Neural crest cell (in vitro differentiated cells): Measurements from ENCODE around the gene NAA38. TPM values are rescaled to one million over a fixed set of nuclear protein-coding genes. Genes with fewer than 3 reads are reported as not detected.

Experiments
- DNase-seq: peaks from one replicate; pipeline ENCODE4 v3.0.0; 2021; ENCODE audit warnings: low read depth, mixed read lengths, low spot score
- H3K27ac Mint-ChIP-seq: one replicate; pipeline ENCODE4 v1.8.0; 2021; ENCODE audit warnings: mild to moderate bottlenecking, mixed read lengths; ENCODE audit not compliant: unreplicated experiment
- H3K27me3 Mint-ChIP-seq: 2 replicates; pipeline ENCODE4 v1.8.0; 2021; ENCODE audit warnings: low read depth, mild to moderate bottlenecking, mixed read lengths
- H3K36me3 Mint-ChIP-seq: 2 replicates; pipeline ENCODE4 v1.8.0; 2021; ENCODE audit warnings: low read depth, mild to moderate bottlenecking, mixed read lengths
- H3K4me1 Mint-ChIP-seq: 2 replicates; pipeline ENCODE4 v1.8.0; 2021; ENCODE audit warnings: mixed read lengths
- H3K4me3 Mint-ChIP-seq: one replicate; pipeline ENCODE4 v1.8.0; 2021; ENCODE audit warnings: mild to moderate bottlenecking, mixed read lengths
- H3K9me3 Mint-ChIP-seq: 2 replicates; pipeline ENCODE4 v1.8.0; 2021; ENCODE audit warnings: mixed read lengths
- total RNA-seq: library from RNA; stranded (reverse); gene quantifications from 2 replicates; pipeline ENCODE4 v1.2.1, GENCODE V29; 2021
- TF ChIP-seq, protein P1 (sequence below): fragments of 200-600 bp; sonication (generic); conservative IDR thresholded peaks from 2 replicates; pipeline ENCODE4 v1.5.0; 2021; ENCODE audit warnings: antibody characterized with exemption, mild to moderate bottlenecking

NAA38 gene
- total RNA-seq, 1 donor from 2014 or later: 83.4 TPM

DNA sequence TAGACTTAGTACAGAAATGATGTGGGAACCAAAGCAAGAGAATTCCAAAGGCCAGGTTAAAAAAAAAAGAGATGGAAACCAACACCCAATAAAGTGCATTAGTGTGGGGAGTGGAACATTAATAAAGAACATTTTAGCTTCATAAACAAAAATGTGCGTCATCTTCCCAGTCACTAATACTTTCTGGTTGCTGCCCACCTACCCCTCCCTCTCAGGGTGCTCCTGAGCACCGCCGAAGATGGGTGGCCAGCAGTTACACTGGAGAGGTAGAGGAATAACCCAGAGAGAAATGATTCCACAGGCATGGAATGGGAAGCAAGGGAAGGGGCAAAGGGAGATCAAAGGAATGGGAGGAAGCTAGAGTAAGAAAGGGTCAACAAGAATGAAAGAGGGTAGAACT is 25.3 kb upstream of the NAA38 start:
- H3K4me1 Mint-ChIP-seq: no peaks in the 10 kb centered on the region
- no peak overlapping the region for H3K27ac Mint-ChIP-seq
- no peak overlapping the region for H3K4me3 Mint-ChIP-seq
- no peaks in the 10 kb centered on the region for H3K27me3 Mint-ChIP-seq
- H3K9me3 Mint-ChIP-seq: no peaks in the 10 kb centered on the region
- no peak for DNase-seq
- TF ChIP-seq, protein P1, sequence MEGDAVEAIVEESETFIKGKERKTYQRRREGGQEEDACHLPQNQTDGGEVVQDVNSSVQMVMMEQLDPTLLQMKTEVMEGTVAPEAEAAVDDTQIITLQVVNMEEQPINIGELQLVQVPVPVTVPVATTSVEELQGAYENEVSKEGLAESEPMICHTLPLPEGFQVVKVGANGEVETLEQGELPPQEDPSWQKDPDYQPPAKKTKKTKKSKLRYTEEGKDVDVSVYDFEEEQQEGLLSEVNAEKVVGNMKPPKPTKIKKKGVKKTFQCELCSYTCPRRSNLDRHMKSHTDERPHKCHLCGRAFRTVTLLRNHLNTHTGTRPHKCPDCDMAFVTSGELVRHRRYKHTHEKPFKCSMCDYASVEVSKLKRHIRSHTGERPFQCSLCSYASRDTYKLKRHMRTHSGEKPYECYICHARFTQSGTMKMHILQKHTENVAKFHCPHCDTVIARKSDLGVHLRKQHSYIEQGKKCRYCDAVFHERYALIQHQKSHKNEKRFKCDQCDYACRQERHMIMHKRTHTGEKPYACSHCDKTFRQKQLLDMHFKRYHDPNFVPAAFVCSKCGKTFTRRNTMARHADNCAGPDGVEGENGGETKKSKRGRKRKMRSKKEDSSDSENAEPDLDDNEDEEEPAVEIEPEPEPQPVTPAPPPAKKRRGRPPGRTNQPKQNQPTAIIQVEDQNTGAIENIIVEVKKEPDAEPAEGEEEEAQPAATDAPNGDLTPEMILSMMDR: no peak
- H3K36me3 Mint-ChIP-seq: no peaks in the 10 kb centered on the region

DNA sequence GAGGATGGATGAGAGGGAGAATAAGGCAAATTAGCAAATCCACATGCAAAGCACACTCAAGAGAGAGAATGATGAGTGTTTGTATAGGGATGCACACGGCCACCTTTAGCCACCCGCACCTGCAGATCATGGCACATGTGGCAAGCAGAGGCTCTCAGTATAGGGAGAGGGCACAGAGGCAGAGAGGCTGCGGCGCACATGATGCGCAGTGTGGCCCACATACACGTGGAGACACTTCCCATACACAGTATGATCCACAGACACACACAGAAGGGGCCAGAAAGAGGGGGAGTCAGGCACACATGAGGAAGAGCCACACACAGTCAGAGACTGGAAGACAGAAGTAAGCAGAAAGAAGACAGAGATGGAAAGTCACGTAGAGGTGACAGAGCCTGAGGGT is 24.7 kb upstream of the NAA38 start:
- Mint-ChIP-seq H3K4me3 (no peak overlapping the region), H3K27me3 (no peaks in the 10 kb centered on the region), H3K4me1 (no peaks in the 10 kb centered on the region), H3K36me3 (no peaks in the 10 kb centered on the region), H3K27ac (no peak overlapping the region), H3K9me3 (no peaks in the 10 kb centered on the region)
- TF ChIP-seq, protein P1: no peak
- no peak for DNase-seq

DNA sequence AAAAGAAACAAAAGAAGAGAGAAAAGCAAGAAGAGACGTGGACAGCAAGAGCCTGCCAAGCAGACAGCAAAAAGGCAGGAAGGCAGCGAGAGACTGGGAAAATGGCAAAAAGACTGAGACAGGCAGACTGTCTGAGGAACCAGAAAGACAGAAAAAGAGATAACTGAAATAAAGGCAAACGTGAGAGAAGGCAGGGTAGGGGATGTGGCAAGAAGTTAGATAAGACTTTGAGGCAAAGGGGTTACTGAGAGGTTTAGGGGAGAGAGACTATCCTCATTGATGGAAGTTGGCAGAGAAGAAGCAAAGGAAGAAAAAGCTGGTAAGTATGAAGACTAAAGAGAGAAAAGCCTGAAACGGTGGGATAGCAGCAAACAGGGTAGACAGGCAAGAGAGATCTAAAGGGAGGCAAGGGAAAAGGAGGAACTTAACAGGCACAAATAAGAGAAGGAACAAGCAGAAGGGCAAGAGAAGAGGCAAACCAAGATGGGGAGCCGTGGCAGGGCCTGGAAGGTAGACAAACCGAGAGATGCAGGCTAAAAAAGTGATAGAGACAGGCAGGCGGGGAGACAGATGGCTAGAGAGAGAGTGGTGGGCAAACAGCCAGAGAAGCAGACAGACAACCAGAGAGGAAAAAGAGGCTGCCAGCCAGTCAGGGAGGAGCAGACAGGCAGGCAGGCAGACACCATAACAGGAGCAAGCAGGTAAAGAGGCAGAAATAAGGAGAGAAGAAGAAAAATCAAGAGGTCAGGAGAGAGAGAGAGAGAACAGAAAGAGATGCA is 24.1 kb upstream of the NAA38 start:
- no peak for DNase-seq
- TF ChIP-seq, protein P1: no peak
- H3K4me3 Mint-ChIP-seq: no peak overlapping the region
- H3K27me3 Mint-ChIP-seq: no peaks in the 10 kb centered on the region
- no peak overlapping the region for H3K27ac Mint-ChIP-seq
- no peaks in the 10 kb centered on the region for H3K4me1 Mint-ChIP-seq
- H3K9me3 Mint-ChIP-seq: no peaks in the 10 kb centered on the region
- peaks cover under 1% of the 10 kb centered on the region for H3K36me3 Mint-ChIP-seq

DNA sequence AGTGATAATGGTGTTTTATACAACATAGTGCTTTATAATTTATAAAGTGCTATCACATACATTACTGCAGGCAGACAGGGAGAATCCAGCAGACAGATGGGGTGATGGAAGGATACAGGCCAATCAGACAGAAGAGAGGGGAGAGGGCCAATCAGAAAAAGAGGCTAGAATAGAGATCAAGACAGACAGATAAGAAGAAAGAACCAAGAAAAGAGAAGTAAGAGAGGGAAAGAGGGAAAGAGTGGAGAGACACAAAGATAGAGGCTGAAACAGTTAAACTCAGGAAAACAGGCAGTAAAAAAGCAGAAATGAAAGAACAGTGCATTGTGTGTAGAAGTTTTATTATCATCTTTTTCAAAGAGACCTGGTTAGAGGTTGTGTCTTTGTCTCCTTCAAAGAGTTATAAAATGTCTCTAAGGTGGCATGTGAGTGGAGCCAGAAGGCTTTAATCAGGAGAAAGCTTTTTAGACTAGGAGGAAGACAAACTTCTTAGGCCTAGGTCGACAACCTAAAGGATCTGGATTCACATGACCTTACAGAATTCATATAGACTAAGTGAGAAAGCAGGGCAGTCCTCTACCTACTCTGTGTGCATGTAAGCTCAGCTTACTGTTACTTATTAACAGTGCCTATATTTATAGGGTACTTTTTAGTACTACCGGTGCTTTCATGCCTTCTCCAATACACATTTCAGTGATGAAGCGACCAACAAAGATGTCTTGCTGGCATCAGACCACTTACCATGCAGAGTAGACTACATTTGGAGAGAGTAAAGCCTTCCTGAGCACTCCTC is 22.9 kb upstream of the NAA38 start:
- H3K9me3 Mint-ChIP-seq: no peaks in the 10 kb centered on the region
- DNase-seq: no peak
- H3K27me3 Mint-ChIP-seq: no peaks in the 10 kb centered on the region
- no peak overlapping the region for H3K4me3 Mint-ChIP-seq
- H3K36me3 Mint-ChIP-seq: peaks cover 9% of the 10 kb centered on the region
- no peak overlapping the region for H3K27ac Mint-ChIP-seq
- TF ChIP-seq, protein P1: no peak
- no peaks in the 10 kb centered on the region for H3K4me1 Mint-ChIP-seq

DNA sequence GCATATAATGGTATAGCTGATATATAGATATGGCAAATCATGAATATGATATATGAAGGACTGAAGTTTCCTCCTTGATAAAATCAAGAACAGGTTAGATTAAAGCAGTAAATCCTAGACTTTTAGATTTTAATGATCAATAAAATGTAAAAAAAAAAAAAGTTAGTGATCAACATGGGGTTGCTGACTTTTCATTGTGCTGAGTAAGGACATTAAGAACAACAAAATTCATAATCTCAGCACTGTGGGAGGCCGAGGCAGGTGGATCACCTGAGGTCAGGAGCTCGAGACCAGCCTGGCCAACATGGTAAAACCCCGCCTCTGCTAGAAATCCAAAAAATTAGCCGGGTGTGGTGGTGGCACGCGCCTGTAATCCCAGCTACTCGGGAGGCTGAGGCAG is 20.9 kb upstream of the NAA38 start:
- Mint-ChIP-seq H3K36me3 (peaks cover 12% of the 10 kb centered on the region), H3K9me3 (no peaks in the 10 kb centered on the region), H3K4me1 (no peaks in the 10 kb centered on the region), H3K4me3 (no peak overlapping the region), H3K27ac (no peak overlapping the region), H3K27me3 (no peaks in the 10 kb centered on the region)
- TF ChIP-seq, protein P1: no peak
- DNase-seq: no peak
